ENCODE results near the gene IFRD1.

DNA sequence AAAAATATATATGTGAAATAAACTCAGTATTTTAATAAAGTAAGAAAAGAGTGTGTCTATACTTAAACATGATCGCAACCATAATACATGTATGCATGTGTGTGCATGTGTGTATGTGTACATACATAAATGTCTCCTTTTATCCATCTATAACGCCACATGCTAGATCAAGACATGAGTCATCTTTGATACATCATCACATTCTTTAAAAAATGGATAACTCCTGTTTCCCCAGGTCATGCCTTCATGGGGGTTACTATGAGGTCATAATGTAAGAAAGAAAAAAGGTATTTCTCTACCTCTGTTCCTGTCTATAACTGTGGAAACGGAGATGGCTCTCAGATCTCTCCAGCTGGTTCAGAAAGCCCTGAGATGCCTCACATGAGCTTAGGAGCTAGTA lies 71.7 kb downstream of the IFRD1 start:
- TF ChIP-seq, protein P1, sequence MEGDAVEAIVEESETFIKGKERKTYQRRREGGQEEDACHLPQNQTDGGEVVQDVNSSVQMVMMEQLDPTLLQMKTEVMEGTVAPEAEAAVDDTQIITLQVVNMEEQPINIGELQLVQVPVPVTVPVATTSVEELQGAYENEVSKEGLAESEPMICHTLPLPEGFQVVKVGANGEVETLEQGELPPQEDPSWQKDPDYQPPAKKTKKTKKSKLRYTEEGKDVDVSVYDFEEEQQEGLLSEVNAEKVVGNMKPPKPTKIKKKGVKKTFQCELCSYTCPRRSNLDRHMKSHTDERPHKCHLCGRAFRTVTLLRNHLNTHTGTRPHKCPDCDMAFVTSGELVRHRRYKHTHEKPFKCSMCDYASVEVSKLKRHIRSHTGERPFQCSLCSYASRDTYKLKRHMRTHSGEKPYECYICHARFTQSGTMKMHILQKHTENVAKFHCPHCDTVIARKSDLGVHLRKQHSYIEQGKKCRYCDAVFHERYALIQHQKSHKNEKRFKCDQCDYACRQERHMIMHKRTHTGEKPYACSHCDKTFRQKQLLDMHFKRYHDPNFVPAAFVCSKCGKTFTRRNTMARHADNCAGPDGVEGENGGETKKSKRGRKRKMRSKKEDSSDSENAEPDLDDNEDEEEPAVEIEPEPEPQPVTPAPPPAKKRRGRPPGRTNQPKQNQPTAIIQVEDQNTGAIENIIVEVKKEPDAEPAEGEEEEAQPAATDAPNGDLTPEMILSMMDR (conservative IDR thresholded peaks at IDR 0.05 in 1 of 2, IDR thresholded peaks at IDR 0.05 in 1 of 2; ENCODE audit: extremely low read depth in 1 of 2, insufficient read depth in 1 of 2, low read depth in 1 of 2, low read length in 2 of 2): no peak
- TF ChIP-seq EZH2 (IDR thresholded peaks at IDR 0.05; ENCODE audit: borderline replicate concordance, low read length): no peak
